ENCODE data around the gene SEMA3C. TPM values are rescaled to one million over a fixed set of nuclear protein-coding genes. Genes with fewer than 3 reads are reported as not detected.
"Not testable (repeated sequence)": the region's sequence is repeated elsewhere in the genome, so short reads cannot be mapped to it uniquely, and the experiment has no call there.

The SEMA3C gene
- total RNA-seq, 1 donor from 2014 or later: 307 TPM

- FAIRE-seq (no peak), DNase-seq (ENCODE audit: low spot score in 2 of 2) (no peak)
Observed at GRCh38 chr7:80929619-80930018, 10.8 kb upstream of the SEMA3C start.

- FAIRE-seq; DNase-seq (ENCODE audit: low spot score in 2 of 2): not testable (repeated sequence)
Observed at GRCh38 chr7:80926955-80927354, 8.1 kb upstream of the SEMA3C start.

- DNase-seq (ENCODE audit: low spot score in 2 of 2) (no peak), FAIRE-seq (no peak)
Observed at GRCh38 chr7:80924090-80924489, 5.2 kb upstream of the SEMA3C start.

- no peak for FAIRE-seq
- no peak for DNase-seq (ENCODE audit: low spot score in 2 of 2)
Observed at GRCh38 chr7:80923211-80923612, 4.4 kb upstream of the SEMA3C start.

- FAIRE-seq: no peak
Observed at GRCh38 chr7:80922253-80923049, 3.6 kb upstream of the SEMA3C start.

GRCh38 chr7:80921130-80921529, 2.3 kb upstream of the SEMA3C start:
- no peak for FAIRE-seq
- DNase-seq (ENCODE audit: low spot score in 2 of 2): no peak

More at GRCh38 chr7:80922253-80923049, 3.6 kb upstream of the SEMA3C start:
- no peak for DNase-seq (ENCODE audit: low spot score in 2 of 2)

GRCh38 chr7:80918399-80918798, 452 bp downstream of the SEMA3C start:
- FAIRE-seq (no peak), DNase-seq (ENCODE audit: low spot score in 2 of 2) (no peak)

- FAIRE-seq (no peak), DNase-seq (ENCODE audit: low spot score in 2 of 2) (no peak)
Observed at GRCh38 chr7:80916770-80917741, 1.8 kb downstream of the SEMA3C start.

- no peak for FAIRE-seq
- no peak for DNase-seq (ENCODE audit: low spot score in 2 of 2)
Observed at GRCh38 chr7:80910228-80910627, 8.6 kb downstream of the SEMA3C start.

GRCh38 chr7:80908360-80908797, 10.5 kb downstream of the SEMA3C start:
- FAIRE-seq (no peak), DNase-seq (ENCODE audit: low spot score in 2 of 2) (no peak)

- DNase-seq (ENCODE audit: low spot score in 2 of 2) (no peak), FAIRE-seq (no peak)
Observed at GRCh38 chr7:80907612-80908011, 11.2 kb downstream of the SEMA3C start.

GRCh38 chr7:80907141-80907601, 11.7 kb downstream of the SEMA3C start:
- FAIRE-seq: no peak
- no peak for DNase-seq (ENCODE audit: low spot score in 2 of 2)

- DNase-seq (ENCODE audit: low spot score in 2 of 2): no peak
- no peak for FAIRE-seq
Observed at GRCh38 chr7:80905334-80905733, 13.5 kb downstream of the SEMA3C start.

GRCh38 chr7:80902716-80903308, 16.0 kb downstream of the SEMA3C start:
- DNase-seq (ENCODE audit: low spot score in 2 of 2): no peak

GRCh38 chr7:80902019-80902418, 16.8 kb downstream of the SEMA3C start:
- DNase-seq (ENCODE audit: low spot score in 2 of 2) (no peak), FAIRE-seq (no peak)

More at GRCh38 chr7:80902716-80903308, 16.0 kb downstream of the SEMA3C start:
- no peak for FAIRE-seq

- DNase-seq (ENCODE audit: low spot score in 2 of 2) (no peak), FAIRE-seq (no peak)
Observed at GRCh38 chr7:80900583-80901576, 18.0 kb downstream of the SEMA3C start.

- DNase-seq (ENCODE audit: low spot score in 2 of 2): no peak
- no peak for FAIRE-seq
Observed at GRCh38 chr7:80896906-80897598, 21.8 kb downstream of the SEMA3C start.

GRCh38 chr7:80895056-80895455, 23.8 kb downstream of the SEMA3C start:
- DNase-seq (ENCODE audit: low spot score in 2 of 2): no peak
- no peak for FAIRE-seq

GRCh38 chr7:80891259-80891544, 27.6 kb downstream of the SEMA3C start:
- DNase-seq (ENCODE audit: low spot score in 2 of 2) (no peak), FAIRE-seq (no peak)
